K562 (cell line): ENCODE data around the gene PPFIA3. TPM values are rescaled to one million over a fixed set of nuclear protein-coding genes. Genes with fewer than 3 reads are reported as not detected.

Experiments
- EHMT2 ChIP-seq: fragments of 450-650 bp; IDR thresholded peaks from 2 replicates; pipeline ENCODE4 v1.6.1; 2018; ENCODE audit warnings: antibody characterized with exemption
- FOXA3 ChIP-seq, 2 experiments: fragments of 450-650 bp in 1 of 2; sonication (generic) in 1 of 2; formaldehyde crosslinking; IDR thresholded peaks in 1 of 2; conservative IDR thresholded peaks in 1 of 2; 2 replicates each; pipeline versions ENCODE4 v1.4.0 to v1.8.0; 2020 to 2022; ENCODE audit warnings: mild to moderate bottlenecking in 2 of 2, missing genetic modification reagents in 1 of 2
- HNRNPLL ChIP-seq: fragments of 200-400 bp; formaldehyde crosslinking; IDR thresholded peaks from 2 replicates; pipeline ENCODE4 v1.6.1; 2017; ENCODE audit warnings: low read length, low read depth, mild to moderate bottlenecking; ENCODE audit not compliant: poor library complexity, severe bottlenecking
- NCOA4 ChIP-seq: fragments of 450-650 bp; IDR thresholded peaks from 2 replicates; pipeline ENCODE4 v1.6.1; 2018; ENCODE audit warnings: mild to moderate bottlenecking; ENCODE audit not compliant: partially characterized antibody
- NR2C2 ChIP-seq, 2 experiments: fragments of 200-800 bp in 1 of 2; sonication (Bioruptor generic) in 1 of 2; sonication (generic) in 1 of 2; formaldehyde crosslinking in 1 of 2; IDR thresholded peaks; 2 replicates each; pipeline versions ENCODE4 v1.6.1 to v1.8.0; 2016 to 2022; ENCODE audit warnings: mild to moderate bottlenecking in 1 of 2, missing compliant biosample characterization in 1 of 2, missing genetic modification characterization in 1 of 2, missing genetic modification reagents in 1 of 2
- SIRT6 ChIP-seq: IDR thresholded peaks from one replicate; pipeline ENCODE4 v1.6.1; 2012; ENCODE audit warnings: low read depth, mild to moderate bottlenecking, control low read depth, inconsistent platforms, low read length, moderate library complexity
- SP2 ChIP-seq: IDR thresholded peaks from 2 replicates; pipeline ENCODE4 v1.6.1; 2011; ENCODE audit warnings: mild to moderate bottlenecking, low read depth, low read length, moderate library complexity; ENCODE audit not compliant: poor library complexity, severe bottlenecking; ENCODE audit errors: extremely low read depth
- ZNF764 ChIP-seq: fragments of 250-450 bp; sonication (Bioruptor Pico); IDR thresholded peaks from 2 replicates; pipeline ENCODE4 v1.4.0; 2020; ENCODE audit warnings: low read depth, mild to moderate bottlenecking, moderate library complexity
- polyA plus RNA-seq, 8 experiments: library from polyadenylated mRNA; depleted of rRNA in 4 of 8; stranded (reverse) in 5 of 8; unstranded in 3 of 8; fragments of >200 nt; fragmentation: Nextera tagmentation in 2 of 8; fragmentation: Illumina TruSeq in 1 of 8; extraction: Ambion mirVana in 2 of 8; extraction: Trizol in 1 of 8; gene quantifications; 2 replicates each; pipeline versions ENCODE4 v1.2.1 to v1.2.3, GENCODE V29; 2011 to 2014; ENCODE audit warnings: inconsistent platforms in 1 of 8, missing spikeins in 1 of 8
- total RNA-seq, 7 experiments: library from RNA; depleted of rRNA in 6 of 7; stranded (reverse); fragments of >200 nt in 6 of 7; fragmentation: Illumina TruSeq in 2 of 7; extraction: Trizol in 2 of 7; gene quantifications; 2 replicates each; pipeline versions ENCODE4 v1.2.1 to v1.2.3, GENCODE V29; 2011 to 2021; ENCODE audit warnings: low replicate concordance in 1 of 7
- TF ChIP-seq, protein P1 (sequence below): fragments of 450-650 bp; formaldehyde crosslinking; IDR thresholded peaks from 2 replicates; pipeline ENCODE4 v1.4.0; 2022; ENCODE audit warnings: missing genetic modification characterization
- TF ChIP-seq, protein P2 (sequence below): fragments of 200-800 bp; sonication (Bioruptor generic); IDR thresholded peaks from 2 replicates; pipeline ENCODE4 v1.6.1; 2017; ENCODE audit warnings: missing genetic modification characterization, missing compliant biosample characterization
- TF ChIP-seq, protein P3 (sequence below): fragments of 250-450 bp; sonication (Bioruptor Pico); IDR thresholded peaks from 2 replicates; pipeline ENCODE4 v1.5.0; 2020; ENCODE audit warnings: mild to moderate bottlenecking, borderline replicate concordance

The PPFIA3 gene
- total and polyA plus RNA-seq, 9 of the 15 experiments (the other 6 are each of a cell fraction or from before 2014, with no cell fraction given) = 0.10 to 53.0 (median 17.6) TPM

DNA sequence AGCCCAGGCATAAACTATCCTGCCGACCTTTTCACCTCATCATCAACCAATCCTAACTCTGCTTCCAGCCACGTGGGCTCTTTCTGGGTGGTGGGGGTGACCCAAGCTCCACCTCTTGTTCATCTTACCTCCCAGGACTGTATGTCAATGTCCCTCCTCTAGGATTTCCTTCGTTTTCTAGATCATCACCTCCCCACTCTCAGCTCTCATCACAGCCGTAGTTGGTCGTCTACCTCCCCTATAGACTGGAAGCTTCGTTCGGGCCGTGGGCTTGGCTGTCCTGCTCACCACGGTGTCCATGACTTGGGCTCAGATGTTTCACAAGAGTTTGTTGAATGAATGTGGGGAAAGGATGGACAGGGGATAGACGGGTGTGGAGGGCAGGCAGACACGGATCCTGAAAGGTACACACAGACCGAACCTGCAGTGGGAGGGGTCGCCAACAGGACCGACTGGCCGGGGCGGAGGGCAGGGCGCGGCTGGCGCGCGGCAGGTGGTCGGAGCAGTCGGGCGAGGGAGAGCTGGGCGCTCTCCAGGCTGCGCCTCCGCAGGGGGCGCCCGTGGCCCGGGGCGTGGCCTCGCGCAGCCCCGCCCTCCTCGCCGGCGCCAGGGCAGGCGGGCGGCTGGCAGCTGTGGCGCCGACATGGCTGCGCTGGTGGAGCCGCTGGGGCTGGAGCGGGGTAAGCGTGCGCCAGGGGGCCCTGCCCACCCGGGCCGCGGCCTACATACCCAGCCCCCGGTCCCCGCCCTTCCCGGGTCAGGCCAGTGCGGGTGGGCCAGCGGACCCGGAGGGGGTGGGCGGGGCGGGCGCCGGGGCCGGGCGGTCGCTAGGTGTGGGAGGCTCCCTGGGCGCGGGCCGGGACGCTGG, 5.3 kb upstream of the PPFIA3 start, which contains the start of gene LIN7B (continued):
- TF ChIP-seq, protein P1, sequence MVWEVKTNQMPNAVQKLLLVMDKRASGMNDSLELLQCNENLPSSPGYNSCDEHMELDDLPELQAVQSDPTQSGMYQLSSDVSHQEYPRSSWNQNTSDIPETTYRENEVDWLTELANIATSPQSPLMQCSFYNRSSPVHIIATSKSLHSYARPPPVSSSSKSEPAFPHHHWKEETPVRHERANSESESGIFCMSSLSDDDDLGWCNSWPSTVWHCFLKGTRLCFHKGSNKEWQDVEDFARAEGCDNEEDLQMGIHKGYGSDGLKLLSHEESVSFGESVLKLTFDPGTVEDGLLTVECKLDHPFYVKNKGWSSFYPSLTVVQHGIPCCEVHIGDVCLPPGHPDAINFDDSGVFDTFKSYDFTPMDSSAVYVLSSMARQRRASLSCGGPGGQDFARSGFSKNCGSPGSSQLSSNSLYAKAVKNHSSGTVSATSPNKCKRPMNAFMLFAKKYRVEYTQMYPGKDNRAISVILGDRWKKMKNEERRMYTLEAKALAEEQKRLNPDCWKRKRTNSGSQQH (CRISPR knock-in tag) = peak; percentile 31; the same call in 1 of the 2 replicates
- TF ChIP-seq HNRNPLL (peak; percentile 26), NR2C2 (CRISPR knock-in tag; IDR thresholded peaks at IDR 0.05) (peak; percentile 76; the same call in 1 of the 2 replicates), NR2C2 (tag; IDR thresholded peaks at IDR 0.05) (peak; percentile 83), ZNF764 (CRISPR knock-in tag) (no peak), EHMT2 (peak; percentile 42; the same call in 1 of the 2 replicates), SP2 (no peak), SIRT6 (no peak), FOXA3 (CRISPR knock-in tag; conservative IDR thresholded peaks at IDR 0.05 in 1 of 2, IDR thresholded peaks at IDR 0.05 in 1 of 2) (peak in 1 of 2 experiments; percentile 72; a peak in 1 of 4 replicates), NCOA4 (peak; percentile 26)
- TF ChIP-seq, protein P2, sequence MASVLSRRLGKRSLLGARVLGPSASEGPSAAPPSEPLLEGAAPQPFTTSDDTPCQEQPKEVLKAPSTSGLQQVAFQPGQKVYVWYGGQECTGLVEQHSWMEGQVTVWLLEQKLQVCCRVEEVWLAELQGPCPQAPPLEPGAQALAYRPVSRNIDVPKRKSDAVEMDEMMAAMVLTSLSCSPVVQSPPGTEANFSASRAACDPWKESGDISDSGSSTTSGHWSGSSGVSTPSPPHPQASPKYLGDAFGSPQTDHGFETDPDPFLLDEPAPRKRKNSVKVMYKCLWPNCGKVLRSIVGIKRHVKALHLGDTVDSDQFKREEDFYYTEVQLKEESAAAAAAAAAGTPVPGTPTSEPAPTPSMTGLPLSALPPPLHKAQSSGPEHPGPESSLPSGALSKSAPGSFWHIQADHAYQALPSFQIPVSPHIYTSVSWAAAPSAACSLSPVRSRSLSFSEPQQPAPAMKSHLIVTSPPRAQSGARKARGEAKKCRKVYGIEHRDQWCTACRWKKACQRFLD (CRISPR knock-in tag) = 0 out of 2 replicates have a peak, but pooled peaks have one; percentile 37
- TF ChIP-seq, protein P3, sequence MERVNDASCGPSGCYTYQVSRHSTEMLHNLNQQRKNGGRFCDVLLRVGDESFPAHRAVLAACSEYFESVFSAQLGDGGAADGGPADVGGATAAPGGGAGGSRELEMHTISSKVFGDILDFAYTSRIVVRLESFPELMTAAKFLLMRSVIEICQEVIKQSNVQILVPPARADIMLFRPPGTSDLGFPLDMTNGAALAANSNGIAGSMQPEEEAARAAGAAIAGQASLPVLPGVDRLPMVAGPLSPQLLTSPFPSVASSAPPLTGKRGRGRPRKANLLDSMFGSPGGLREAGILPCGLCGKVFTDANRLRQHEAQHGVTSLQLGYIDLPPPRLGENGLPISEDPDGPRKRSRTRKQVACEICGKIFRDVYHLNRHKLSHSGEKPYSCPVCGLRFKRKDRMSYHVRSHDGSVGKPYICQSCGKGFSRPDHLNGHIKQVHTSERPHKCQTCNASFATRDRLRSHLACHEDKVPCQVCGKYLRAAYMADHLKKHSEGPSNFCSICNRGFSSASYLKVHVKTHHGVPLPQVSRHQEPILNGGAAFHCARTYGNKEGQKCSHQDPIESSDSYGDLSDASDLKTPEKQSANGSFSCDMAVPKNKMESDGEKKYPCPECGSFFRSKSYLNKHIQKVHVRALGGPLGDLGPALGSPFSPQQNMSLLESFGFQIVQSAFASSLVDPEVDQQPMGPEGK = no peak
